T-helper 1 cell treated with Interleukin-12 subunit alpha and Interleukin-12 subunit beta and Interleukin-4 antibody, amounts not matched to agents 30 ng/mL and 1 ng/mL, for 36 hours (primary cell): ENCODE data around the gene RPTOR. TPM values are rescaled to one million over a fixed set of nuclear protein-coding genes. Genes with fewer than 3 reads are reported as not detected.
"Not testable (repeated sequence)": the region's sequence is repeated elsewhere in the genome, so short reads cannot be mapped to it uniquely, and the experiment has no call there.

Source experiments
- intact Hi-C: fragments of 100-400 bp; cut with micrococcal nuclease; formaldehyde crosslinking; loops from one replicate; pipeline ENCODE4 v1.15.1; 2024
- total RNA-seq: library from RNA; stranded (reverse); gene quantifications from 2 replicates; pipeline ENCODE4 v1.2.3, GENCODE V29; 2022

The RPTOR gene
- total RNA-seq, 1 donor from 2014 or later = 75.6 TPM

DNA sequence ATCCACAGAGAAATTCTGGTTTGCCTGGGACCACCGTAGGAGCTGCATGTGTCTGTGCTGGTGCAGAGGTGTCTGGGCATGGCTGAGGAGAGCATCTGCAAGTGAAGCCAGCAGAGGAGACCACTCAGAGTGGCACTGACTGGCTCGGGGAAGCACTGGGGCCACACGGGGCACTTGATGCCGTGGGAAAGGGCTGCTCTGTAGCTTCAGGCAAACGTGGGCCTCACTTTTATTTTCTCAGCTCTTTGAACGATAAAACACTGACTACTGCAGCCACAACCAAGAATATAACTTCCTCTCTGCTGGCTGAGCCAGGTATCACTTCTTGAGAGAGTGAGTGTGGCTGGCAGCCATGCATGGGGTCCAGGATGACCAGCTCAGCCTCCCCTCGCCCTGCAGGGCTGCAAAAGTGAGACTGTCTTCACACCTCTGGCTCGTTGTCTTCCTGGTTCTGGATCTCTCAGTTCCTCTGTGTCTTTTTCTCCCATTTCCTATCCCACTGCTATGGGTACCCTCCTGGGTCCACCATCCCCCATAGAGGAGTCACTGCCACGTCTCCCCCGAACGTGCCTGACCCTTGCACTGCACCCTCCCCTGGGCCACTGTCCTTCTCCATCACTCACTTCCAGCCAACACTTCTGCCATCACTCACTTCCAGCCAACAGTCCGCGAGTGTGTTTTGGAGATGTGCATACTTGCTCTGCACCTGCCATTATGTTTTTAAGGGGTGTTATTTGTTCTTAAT lies 245.6 kb downstream of the RPTOR start:
- intact Hi-C loops = loop anchor here (2.0 kb wide), 3 partner anchors 21 to 125 kb away; no protein-coding TSS in a partner anchor

DNA sequence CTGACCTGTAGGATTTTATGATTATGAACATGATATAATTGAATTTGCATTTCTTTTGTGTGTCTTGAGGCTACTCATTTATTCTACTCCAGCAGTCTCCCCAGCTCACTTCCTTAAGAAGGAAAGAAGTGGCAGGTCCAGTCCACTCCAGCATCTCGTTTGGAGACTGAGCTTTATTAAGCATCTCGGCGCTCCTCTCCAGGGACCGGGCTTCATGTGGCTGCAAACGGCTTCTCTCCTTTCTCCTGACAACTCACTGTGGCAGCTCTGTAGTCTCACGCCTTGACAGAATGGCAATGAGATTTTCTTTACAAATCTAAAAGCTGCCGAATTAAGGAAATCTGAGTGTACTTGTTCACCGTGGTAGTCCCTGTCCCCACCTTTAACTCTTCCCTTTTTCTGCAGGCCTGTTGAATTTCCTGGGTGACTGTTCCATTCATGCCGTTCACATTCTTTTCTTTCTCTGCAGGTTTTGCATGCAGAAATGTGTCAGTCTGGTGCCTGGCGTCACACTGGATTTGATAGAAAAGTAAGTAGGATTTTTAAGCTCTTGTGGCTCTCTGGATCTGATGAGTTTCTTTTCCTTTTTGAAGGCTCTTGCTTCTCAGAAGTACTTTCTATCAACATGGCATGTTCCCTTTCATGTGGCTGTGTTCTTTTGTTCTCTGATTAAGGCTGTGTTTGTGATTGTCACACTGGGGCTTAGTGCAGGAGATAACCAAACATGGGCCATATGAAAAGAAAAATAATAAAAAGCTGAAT lies 246.5 kb downstream of the RPTOR start:
- intact Hi-C loops = loop anchor here (1.0 to 2.0 kb wide), 6 partner anchors 8 to 126 kb away; no protein-coding TSS in a partner anchor

GRCh38 chr17:80791758-80792284 lies 247.2 kb downstream of the RPTOR start:
- intact Hi-C loops = loop anchor here (1.0 to 2.0 kb wide), 6 partner anchors 9 to 127 kb away; no protein-coding TSS in a partner anchor

- intact Hi-C loops = no loop called here
Measured at GRCh38 chr17:80792373-80792781, 247.7 kb downstream of the RPTOR start.

DNA sequence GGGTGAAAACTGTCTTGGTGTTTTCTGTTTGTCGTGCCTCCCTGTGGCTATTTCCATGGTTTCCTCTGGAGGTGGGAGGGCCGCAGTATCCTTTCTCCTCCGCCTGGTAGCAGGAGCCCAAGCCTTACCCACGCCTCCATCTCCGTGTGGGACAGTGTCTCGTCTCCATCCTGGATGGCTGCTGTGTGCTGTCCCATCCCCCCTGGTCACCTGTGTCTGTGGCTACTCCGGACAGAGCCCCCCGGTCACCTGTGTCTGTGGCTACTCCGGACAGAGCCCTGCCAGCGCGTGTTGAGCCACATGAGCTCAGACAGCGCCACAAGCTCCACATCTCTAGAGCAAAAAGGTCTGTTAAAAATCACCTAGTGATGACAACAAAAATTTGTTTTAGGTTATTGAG lies 248.8 kb downstream of the RPTOR start:
- intact Hi-C loops = no loop called here

GRCh38 chr17:80793851-80794267 lies 249.2 kb downstream of the RPTOR start:
- intact Hi-C loops = no loop called here

GRCh38 chr17:80794281-80795089 lies 249.8 kb downstream of the RPTOR start:
- intact Hi-C loops = no loop called here

GRCh38 chr17:80795090-80795580 lies 250.5 kb downstream of the RPTOR start:
- intact Hi-C loops = no loop called here

GRCh38 chr17:80795754-80796153 lies 251.1 kb downstream of the RPTOR start:
- intact Hi-C loops = no loop called here

- intact Hi-C loops = no loop called here
Measured at GRCh38 chr17:80796430-80796861, 251.8 kb downstream of the RPTOR start.

DNA sequence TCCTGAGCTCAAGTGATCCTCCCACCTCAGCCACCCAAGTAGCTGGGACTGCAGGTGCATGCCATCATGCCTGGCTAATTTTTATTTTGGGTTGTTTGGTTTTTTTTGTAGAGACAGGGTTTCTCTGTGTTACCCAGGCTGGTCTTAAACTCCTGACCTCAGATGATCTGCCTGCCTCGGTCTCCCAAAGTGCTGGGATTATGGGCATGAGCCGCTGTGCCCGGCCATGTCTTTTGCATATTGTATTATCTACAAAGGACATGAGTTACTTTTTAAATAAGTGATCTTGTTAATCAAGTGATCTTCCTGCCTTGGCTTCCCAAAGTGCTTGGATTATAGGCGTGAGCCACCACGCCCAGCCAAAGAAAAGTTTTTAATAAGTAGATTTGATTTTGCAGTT lies 252.6 kb downstream of the RPTOR start:
- intact Hi-C loops = not testable (repeated sequence)

DNA sequence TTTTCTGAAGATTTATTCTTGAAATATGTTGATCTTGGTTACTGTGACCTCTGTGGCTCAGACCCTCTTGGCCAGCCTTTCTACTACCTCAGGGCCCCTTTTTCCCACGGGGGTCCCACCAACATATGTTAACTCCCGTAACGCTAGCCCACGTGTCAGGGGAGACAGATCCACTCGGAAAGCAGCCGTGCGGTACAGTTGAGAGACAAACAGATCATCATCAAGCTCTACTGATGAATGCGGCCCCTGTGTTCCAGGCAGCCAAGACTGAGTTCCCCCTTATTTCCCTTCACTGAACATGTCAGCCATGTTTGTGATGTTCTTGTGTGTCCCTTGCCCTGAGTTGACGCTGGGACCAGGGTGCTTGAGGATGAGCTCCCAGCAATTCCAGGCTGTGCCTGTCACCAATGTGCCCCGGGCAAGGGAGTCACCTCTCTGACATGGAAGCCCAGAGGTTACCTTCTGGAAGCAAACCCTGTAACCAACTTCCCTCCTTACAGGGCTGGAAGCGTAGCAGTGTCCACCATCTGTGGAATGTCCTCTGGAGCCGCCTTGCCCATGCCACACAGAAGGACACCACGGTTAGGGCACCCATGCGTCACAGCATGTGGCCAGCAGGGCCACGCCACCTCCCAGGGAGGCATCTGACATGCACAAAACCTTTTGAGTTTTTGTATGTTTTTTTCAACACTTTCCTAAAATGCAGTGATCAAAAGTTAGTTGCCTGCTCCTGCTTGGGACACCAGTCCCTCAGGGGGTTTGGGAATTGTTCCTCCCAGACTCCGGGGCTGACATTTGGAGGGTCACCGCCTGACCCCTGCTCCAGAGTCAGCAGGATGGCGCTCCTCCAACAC lies 253.3 kb downstream of the RPTOR start:
- intact Hi-C loops = no loop called here

GRCh38 chr17:80798595-80799537 lies 254.2 kb downstream of the RPTOR start:
- intact Hi-C loops = no loop called here

GRCh38 chr17:80799538-80800480 lies 255.2 kb downstream of the RPTOR start:
- intact Hi-C loops = no loop called here

- intact Hi-C loops = no loop called here
Measured at GRCh38 chr17:80800481-80801391, 256.1 kb downstream of the RPTOR start.

GRCh38 chr17:80802626-80803450 lies 258.2 kb downstream of the RPTOR start:
- intact Hi-C loops = no loop called here
